Activated B cell treated with CpG ODN at 0.5 μM for 24 hours (primary cell): ENCODE measurements around the gene RNF220. TPM values are rescaled to one million over a fixed set of nuclear protein-coding genes. Genes with fewer than 3 reads are reported as not detected.

Experiments used
- ATAC-seq: fragments of 200-7000 bp; cut with Tn5 transposase; one replicate; pipeline ENCODE4 v1.10.0; 2021; ENCODE audit warnings: low read depth, mild to moderate bottlenecking, moderate library complexity
- CTCF ChIA-PET: fragments of 350-600 bp; sonication (Branson Sonifier 250); formaldehyde crosslinking; loops from one replicate; lab custom pipeline; 2021; ENCODE audit warnings: antibody characterized with exemption; lab: Charles Lee
- POLR2A ChIA-PET: fragments of 350-600 bp; sonication (Branson Sonifier 250); formaldehyde crosslinking; loops from one replicate; lab custom pipeline; 2021; ENCODE audit warnings: antibody characterized with exemption; lab: Charles Lee
- DNase-seq: peaks from one replicate; pipeline ENCODE4 v3.0.0; 2022
- H3K27ac Mint-ChIP-seq: one replicate; pipeline ENCODE4 v1.8.0; 2020; ENCODE audit warnings: mixed read lengths
- H3K27me3 Mint-ChIP-seq: one replicate; pipeline ENCODE4 v1.8.0; 2021; ENCODE audit warnings: mixed read lengths
- H3K36me3 Mint-ChIP-seq: one replicate; pipeline ENCODE4 v1.8.0; 2021; ENCODE audit warnings: low read depth, mixed read lengths
- H3K4me1 Mint-ChIP-seq: one replicate; pipeline ENCODE4 v1.8.0; 2021; ENCODE audit warnings: mixed read lengths
- H3K4me3 Mint-ChIP-seq: one replicate; pipeline ENCODE4 v1.8.0; 2020; ENCODE audit warnings: mild to moderate bottlenecking, mixed read lengths
- H3K9me3 Mint-ChIP-seq: one replicate; pipeline ENCODE4 v1.8.0; 2020; ENCODE audit warnings: mixed read lengths
- CTCF ChIP-seq: fragments of 200-600 bp; IDR thresholded peaks from one replicate; pipeline ENCODE4 v1.8.0; 2022; ENCODE audit warnings: antibody characterized with exemption, mild to moderate bottlenecking
- intact Hi-C: fragments of 100-400 bp; cut with micrococcal nuclease; formaldehyde crosslinking; loops from one replicate; pipeline ENCODE4 v1.15.1; 2024
- total RNA-seq: library from RNA; stranded (reverse); gene quantifications from 2 replicates; pipeline ENCODE4 v1.2.3, GENCODE V29; 2022

RNF220 gene
- total RNA-seq, 1 donor from 2014 or later = 103 TPM

DNA sequence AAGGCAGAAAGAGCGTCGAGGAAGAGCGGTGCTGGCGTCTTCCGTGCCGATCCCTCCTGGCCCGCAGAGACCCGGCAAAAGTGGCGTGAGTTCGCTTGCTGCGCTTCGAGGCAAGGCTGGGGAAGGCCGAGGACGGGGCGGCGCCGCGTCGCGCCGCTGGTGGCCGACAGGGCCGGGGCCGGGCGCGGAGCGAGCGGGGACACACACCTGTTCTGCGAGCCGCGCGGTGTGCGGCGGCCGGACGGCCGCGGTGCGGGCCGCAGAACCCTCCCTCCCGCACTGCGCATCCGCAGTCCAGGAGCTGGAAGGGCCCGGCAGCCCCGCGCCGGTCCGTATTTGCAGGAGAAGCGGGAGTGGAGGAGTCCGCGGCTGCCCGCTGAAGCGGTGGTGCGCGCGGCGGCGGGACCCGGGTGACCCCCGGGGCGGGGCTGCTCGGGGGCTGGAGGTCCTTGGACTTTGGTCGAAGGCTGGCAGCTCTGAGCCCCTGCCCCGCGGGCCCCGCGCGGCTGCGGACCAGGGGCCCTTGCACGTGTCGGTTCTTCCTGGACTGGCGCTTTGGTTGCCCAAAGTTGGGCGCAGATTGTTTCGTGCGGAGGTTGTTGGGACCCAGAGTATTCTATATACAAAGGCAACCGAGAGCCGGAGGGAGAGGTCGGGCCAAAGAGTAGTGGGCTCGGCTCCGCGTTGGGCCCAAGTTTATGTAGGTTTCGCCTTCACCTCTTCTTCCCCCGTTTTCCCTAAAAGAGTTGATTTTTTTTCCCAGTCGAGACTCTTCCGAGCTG lies 2.6 kb downstream of the RNF220 start:
- peaks cover 38% of the 10 kb centered on the region for H3K4me1 Mint-ChIP-seq

GRCh38 chr1:44408212-44408582 lies 3.1 kb downstream of the RNF220 start:
- ATAC-seq = no peak
- Mint-ChIP-seq H3K4me3 (peak overlapping the region; percentile 46), H3K9me3 (no peaks in the 10 kb centered on the region), H3K4me1 (peaks cover 38% of the 10 kb centered on the region), H3K36me3 (no peaks in the 10 kb centered on the region), H3K27me3 (peaks cover 42% of the 10 kb centered on the region), H3K27ac (peak overlapping the region; percentile 1)
- ChIA-PET POLR2A (interaction anchor here (1.1 kb wide), 1 partner anchor 15 kb away, joined by 4 read pairs; no protein-coding TSS in a partner anchor), CTCF (no interaction called here)
- intact Hi-C loops = no loop called here
- no peak for TF ChIP-seq CTCF
- no peak for DNase-seq

More for the DNA sequence above, 2.6 kb downstream of the RNF220 start:
- CTCF ChIA-PET = no interaction called here
- peak overlapping the region; percentile 86 for H3K4me3 Mint-ChIP-seq
- POLR2A ChIA-PET = interaction anchor here (1.1 kb wide), 1 partner anchor 16 kb away, joined by 4 read pairs; no protein-coding TSS in a partner anchor
- peaks cover 48% of the 10 kb centered on the region for H3K27me3 Mint-ChIP-seq
- intact Hi-C loops = loop anchor here (2.0 kb wide), 1 partner anchor 15 kb away; no protein-coding TSS in a partner anchor
- H3K9me3 Mint-ChIP-seq = no peaks in the 10 kb centered on the region
- no peak for ATAC-seq
- DNase-seq = peak; percentile 29
- H3K27ac Mint-ChIP-seq = peak overlapping the region; percentile 1
- no peaks in the 10 kb centered on the region for H3K36me3 Mint-ChIP-seq
- no peak for TF ChIP-seq CTCF

DNA sequence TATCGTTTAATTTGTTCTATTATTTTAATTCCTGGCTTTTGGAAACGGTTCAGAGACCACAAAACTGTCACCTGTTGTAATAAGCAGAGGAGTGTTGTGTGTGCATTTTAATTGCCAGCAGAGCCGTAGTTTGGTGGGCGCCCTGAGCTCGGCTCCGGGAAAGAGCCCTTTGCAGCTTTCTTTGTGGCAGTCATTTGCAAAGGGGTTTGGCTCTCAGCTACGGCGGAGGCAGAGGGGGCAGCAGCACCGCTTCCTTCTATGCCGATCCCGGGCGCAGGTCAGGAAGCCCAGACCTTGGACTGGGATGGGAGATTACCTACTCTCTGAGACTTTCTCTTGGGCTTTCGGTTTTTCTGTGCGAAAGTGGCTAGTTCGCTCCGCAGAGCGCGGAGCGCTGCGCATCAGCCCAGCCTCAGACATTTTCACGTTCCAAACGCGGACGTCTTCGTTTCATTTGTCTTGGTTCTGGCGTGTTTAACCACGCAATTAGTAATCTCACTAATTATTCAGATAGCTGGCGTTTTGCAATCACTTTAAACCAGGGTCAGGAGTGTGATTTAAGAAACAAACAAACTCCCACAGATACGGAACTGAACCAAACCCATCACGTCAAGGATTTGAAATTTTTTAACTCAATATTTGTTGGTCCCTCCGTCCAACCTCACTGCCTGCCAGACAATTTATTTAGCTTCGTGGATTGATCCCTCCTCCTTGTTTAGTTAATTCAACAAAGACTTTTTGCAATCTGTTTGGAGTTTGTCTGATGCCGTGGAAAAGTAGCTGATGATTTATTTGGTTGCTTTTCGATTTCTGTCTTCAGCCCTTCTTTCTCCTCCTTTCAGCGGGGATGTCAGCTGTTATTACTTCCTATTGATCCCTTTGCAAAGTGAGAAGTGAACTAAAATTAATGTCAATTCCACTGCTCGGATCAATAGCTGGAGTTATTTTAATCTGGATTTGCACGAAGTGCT lies 3.9 kb downstream of the RNF220 start:
- intact Hi-C loops = loop anchor here (1.0 kb wide), 1 partner anchor 8 kb away; no protein-coding TSS in a partner anchor
- H3K27ac Mint-ChIP-seq = peak overlapping the region; percentile 50
- H3K4me1 Mint-ChIP-seq = peaks cover 38% of the 10 kb centered on the region
- no peak for TF ChIP-seq CTCF
- no peaks in the 10 kb centered on the region for H3K36me3 Mint-ChIP-seq
- DNase-seq (peak; percentile 25), ATAC-seq (no peak)
- ChIA-PET POLR2A (interaction anchor here (1.1 kb wide), 1 partner anchor 14 kb away, joined by 4 read pairs; no protein-coding TSS in a partner anchor), CTCF (no interaction called here)
- H3K27me3 Mint-ChIP-seq = peaks cover 42% of the 10 kb centered on the region
- H3K4me3 Mint-ChIP-seq = peak overlapping the region; percentile 70
- no peaks in the 10 kb centered on the region for H3K9me3 Mint-ChIP-seq

GRCh38 chr1:44409757-44410156 lies 4.7 kb downstream of the RNF220 start:
- Mint-ChIP-seq H3K4me3 (no peak overlapping the region), H3K9me3 (no peaks in the 10 kb centered on the region), H3K36me3 (no peaks in the 10 kb centered on the region), H3K27me3 (peaks cover 38% of the 10 kb centered on the region), H3K27ac (no peak overlapping the region), H3K4me1 (peaks cover 37% of the 10 kb centered on the region)
- TF ChIP-seq CTCF = no peak
- ATAC-seq (no peak), DNase-seq (no peak)
- intact Hi-C loops = loop anchor here (1.0 kb wide), 1 partner anchor 8 kb away; no protein-coding TSS in a partner anchor
- ChIA-PET POLR2A (no interaction called here), CTCF (no interaction called here)
